SK-N-MC (cell line): ENCODE data around the gene ADCY5.

Experiments
- EZH2 ChIP-seq: fragments of 200-600 bp; sonication (generic); IDR thresholded peaks from one replicate; pipeline ENCODE4 v1.6.1; 2017; ENCODE audit warnings: antibody characterized with exemption
- FOXP2 ChIP-seq: optimal IDR thresholded peaks from 2 replicates; pipeline ENCODE3; 2011; ENCODE audit warnings: mild to moderate bottlenecking, moderate library complexity; ENCODE audit not compliant: insufficient read depth; ENCODE audit errors: extremely low read length, control extremely low read depth
- POLR2AphosphoS5 ChIP-seq: IDR thresholded peaks from 2 replicates; pipeline ENCODE4 v1.6.1; 2012; ENCODE audit warnings: mild to moderate bottlenecking, low read depth, low read length, borderline replicate concordance

GRCh38 chr3:123301331-123302184 is 147.3 kb downstream of the ADCY5 start:
- TF ChIP-seq EZH2 = no peak
- TF ChIP-seq POLR2AphosphoS5 = no peak
- no peak for TF ChIP-seq FOXP2
